Forelimb muscle (tissue), 1 donor: ENCODE results near the gene GLYR1. TPM values are rescaled to one million over a fixed set of nuclear protein-coding genes. Genes with fewer than 3 reads are reported as not detected.
A peak's percentile ranks its signal among the peaks of the same experiment; 100 is the strongest.
"Not testable (repeated sequence)": the region's sequence is repeated elsewhere in the genome, so short reads cannot be mapped to it uniquely, and the experiment has no call there.

Experiments
- DNase-seq: peaks from one replicate; pipeline ENCODE4 v3.0.0-alpha.2; 2013; ENCODE audit warnings: low read depth
- polyA plus RNA-seq: library from polyadenylated mRNA; unstranded; fragments of 120-200 nt; gene quantifications from one replicate; pipeline ENCODE4 v1.2.1, GENCODE V29; 2013; ENCODE audit not compliant: insufficient read length

Gene GLYR1
- polyA plus RNA-seq, 1 donor: 46.8 TPM

DNA sequence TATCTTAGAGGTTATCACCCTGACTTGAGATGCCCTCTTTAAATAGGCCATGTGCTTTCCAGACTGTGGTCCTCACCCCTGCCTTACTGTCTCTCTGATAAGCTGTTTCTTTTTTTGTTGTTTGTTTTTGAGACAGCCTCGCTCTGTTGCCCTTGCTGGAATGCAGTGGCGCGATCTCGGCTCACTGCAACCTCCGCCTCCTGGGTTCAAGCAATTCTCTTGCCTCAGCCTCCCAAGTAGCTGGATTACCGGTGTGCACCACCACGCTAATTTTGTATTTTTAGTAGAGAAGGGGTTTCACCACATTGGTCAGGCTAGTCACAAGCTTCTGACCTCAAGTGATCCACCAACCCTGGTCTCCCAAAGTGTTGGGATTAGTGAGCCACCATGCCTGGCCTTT lies 58.2 kb downstream of the GLYR1 start:
- no peak for DNase-seq

DNA sequence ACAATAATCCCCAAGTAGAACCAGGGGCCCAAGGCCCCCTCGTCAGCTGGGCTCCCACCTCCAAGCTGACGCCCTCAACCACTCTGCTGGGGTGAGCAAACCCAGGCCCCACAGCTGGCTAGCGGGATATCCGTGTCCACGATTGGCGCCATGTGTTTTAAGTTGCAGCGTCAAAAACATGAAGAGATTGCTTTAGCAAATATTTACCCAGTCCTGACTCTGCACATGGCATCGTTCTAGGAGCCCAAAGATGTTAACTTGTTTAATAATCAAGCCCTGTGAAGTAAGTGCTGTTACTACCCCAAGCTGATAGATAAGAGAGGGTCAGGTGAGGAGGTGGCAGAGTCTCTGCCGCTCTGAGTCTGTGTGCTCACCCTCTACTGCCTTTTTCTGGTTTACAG lies 58.6 kb downstream of the GLYR1 start:
- no peak for DNase-seq

DNA sequence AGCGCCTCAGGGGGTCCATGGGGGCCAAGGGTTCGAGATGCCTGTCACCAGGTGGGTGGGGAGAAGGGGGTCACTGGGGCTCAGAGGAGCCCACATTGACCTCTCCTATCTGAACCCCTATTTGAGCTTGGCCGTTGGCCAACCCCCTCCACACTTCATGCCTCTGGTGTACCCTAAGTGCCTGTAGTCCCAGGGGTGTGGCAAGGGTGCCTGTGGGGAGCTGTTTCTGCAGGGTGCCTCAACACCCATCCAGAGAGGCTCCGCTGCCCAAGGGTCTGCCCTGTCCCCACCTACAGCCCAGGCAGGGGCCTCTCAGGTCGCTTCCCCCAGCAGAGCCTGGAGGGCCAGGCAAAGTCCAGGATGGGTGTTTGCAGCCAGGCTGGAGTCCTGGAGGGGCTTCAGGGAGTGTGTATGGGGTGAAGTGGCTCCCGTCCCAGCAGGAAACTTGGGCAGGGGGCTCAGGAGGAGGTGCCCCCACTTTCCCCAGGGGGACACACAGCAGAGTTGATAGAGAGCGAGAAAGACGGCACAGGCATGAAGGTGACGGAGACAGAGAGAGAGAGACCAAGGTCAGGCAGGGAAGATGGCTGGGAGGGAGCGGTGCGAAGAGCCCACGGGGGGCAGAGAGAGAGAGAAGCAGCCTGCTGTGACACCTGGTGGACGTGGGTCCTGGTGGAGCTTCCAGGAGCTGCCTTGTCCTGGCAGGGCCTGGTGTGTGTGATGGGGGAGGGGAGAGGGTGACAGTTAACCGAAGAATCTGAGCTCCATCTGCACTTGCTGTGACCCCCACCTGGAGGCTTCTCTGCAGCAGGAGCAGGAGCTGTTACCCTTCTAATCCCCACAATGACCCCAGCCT lies 59.2 kb downstream of the GLYR1 start, which contains the start of gene SEPTIN12:
Gene SEPTIN12 (minus strand): TSS at position 719 of the 856 bp plus-strand sequence. CDS start 700 bp downstream, at position 19.
- no peak for DNase-seq

DNA sequence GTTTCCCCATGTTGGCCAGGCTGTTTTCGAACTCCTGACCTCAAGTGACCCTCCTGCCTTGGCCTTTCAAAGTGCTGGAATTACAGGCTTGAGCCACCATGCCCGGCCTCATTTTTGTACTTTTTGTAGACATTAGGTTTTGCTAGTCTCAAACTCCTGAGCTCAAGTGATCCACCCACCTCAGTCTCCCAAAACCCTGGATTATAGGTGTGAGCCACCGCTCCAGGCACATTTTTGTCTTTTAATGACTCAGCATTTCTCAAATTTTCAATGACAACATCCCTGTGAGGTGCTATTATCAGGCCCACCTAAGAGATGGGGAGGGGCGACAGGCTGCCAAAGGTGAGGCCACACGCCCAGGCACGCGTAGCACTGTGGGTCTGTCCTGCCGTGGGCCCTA lies 60.0 kb downstream of the GLYR1 start:
- no peak for DNase-seq

DNA sequence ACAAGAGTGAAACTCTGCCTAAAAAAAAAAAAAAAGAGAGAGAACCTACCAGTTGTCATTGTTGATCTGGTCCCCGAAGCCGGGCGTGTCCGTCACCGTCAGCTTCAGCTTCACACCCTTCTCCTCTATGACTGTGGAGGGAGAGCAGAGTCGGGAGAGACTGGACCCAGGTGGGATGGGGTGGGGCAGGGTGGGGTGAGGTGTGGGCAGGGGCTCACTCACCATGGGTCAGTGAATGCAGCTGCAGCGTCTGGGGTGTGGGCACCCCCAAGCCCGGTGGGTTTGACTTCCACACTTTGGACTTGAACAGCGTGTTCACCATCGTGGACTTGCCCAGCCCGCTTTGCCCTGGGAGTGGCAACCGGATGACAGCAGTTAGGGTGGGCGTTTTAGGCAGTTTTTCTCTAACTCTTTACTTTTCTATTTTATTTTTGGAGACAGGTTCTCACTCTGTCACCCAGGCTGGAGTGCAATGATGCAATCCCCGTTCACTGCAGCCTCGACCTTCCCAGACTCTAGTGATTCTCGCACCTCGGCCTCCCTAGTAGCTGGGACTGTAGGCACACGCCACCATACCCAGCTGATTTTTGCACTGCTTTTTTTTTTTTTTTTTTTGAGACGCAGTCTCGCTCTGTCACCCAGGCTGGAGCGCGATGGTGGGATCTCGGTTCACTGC lies 61.2 kb downstream of the GLYR1 start:
- no peak for DNase-seq

DNA sequence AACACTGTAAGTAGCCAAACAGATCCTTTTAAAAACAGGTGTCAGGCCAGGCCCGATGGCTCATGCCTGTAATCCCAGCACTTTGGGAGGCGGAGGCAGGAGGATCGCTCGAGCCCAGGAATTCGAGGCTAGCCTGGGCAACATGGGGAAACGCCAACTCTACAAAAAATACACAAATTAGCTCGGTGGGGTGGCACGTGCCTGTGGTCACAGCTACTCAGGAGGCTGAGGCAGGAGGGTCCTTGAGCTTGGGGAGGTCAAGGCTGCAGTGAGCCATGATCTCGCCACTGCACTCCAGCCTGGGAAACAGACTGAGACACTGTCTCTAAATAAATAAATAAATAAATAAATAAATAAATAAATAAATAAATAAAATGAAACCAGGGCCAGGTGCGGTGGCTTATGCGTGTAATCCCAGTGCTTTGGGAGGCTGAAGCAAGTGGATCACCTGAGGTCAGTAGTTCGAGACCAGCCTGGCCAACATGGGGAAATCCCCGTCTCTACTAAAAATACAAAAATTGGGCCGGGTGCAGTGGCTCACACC lies 62.6 kb downstream of the GLYR1 start:
- not testable (repeated sequence) for DNase-seq

- DNase-seq: no peak
Observed at GRCh38 chr16:4783951-4784336, 63.1 kb downstream of the GLYR1 start.

GRCh38 chr16:4783251-4783950 lies 63.7 kb downstream of the GLYR1 start:
- no peak for DNase-seq

DNA sequence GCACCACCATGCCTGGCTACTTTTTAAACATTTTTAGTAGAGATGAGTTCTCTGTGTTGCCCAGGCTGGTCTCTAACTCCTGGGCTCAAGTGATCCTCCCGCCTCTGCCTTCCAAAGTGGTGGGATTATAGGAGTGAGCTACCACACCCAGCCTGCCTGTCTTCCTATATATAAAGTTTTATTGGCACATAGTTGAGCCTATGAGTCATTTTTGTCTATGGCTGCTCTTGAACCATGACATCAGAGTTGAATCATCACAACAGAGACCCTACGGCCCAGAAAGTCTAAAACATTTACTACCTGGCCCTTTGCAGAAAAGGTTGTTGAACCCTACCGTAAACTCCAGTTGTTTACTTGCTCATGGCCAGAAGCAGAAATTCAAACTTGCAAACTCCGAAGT lies 66.9 kb downstream of the GLYR1 start:
- no peak for DNase-seq

- no peak for DNase-seq
Observed at GRCh38 chr16:4778050-4778392, 69.1 kb downstream of the GLYR1 start.

DNA sequence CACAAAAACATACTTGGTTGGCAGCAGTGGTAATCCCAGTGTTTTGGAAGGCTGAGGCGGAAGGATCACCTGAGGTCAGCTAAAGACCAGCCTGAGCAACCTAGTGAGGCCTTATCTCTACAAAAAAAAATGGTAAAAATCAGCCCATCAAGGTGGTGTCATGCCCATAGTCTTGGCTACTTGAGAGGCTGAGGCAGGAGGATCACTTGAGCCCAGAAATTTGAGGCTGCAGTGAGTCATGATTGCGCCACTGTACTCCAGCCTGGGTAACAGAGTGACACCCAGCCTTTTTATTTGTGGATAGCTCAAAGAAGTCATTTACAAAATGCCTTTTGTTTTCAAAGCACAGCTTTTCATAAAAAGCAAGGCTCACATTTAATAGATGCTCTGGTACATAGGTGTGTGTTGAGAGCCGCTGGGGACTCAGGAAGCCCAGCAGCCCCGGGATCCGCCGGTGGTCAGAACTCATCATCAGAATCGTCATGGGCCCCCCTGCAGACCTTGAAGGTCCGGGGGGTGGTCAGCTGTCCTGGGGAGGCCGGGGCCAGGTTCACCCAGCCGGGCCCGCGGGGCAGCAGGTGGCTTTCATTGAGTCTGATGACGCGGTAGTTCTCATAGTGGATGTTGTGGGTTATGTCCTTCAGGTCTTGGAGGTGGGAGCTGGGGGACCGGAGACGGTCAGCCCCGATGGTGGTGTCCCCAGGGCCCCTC lies 69.6 kb downstream of the GLYR1 start:
- DNase-seq: no peak

DNA sequence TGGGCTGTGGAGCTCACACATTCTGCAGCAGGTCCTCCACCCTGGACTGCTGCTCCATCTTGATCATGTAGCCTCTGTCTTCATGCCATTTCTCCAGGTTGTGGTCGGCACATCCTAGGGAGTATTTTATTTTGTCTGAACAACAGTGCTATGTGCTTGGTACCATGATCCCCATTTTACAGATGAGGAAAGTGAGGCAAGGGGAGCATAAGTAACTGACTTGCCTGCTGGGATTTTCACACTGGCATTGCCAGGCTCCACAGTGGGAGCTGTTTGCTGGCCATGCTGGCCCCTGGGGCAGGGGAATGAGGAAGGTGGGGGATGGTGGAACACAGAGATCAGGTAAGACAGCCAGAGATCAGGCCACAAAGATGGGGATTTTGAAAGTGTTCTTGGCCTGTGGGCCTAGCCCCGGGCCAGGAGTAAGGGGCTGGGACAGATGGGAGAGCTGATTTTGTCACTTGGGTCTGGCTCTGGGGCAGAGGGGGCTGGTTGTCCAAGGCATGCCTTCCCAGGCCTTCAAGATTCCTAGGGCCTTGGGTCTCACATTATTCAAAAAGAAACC lies 70.9 kb downstream of the GLYR1 start:
- no peak for DNase-seq

GRCh38 chr16:4775005-4775404 lies 72.1 kb downstream of the GLYR1 start:
- no peak for DNase-seq

GRCh38 chr16:4772351-4772750 lies 74.7 kb downstream of the GLYR1 start:
- DNase-seq: no peak

- no peak for DNase-seq
Observed at GRCh38 chr16:4771646-4772045, 75.4 kb downstream of the GLYR1 start.

DNA sequence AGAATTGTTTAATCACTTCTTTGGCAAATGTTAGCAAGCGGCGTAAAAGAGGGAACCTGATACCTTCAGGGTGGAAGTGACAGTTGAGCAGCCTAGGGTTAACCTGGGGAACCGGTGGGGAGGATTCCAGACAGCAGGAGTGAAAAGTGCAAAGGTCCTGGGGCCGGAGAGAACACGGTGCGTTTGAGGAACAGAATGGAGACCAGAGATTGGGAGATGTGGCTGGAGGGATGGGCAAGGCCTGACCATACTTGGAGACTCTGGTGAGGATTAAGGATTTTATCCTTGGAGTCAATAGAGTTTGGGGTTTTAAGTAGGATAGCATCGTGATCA lies 77.8 kb downstream of the GLYR1 start:
- DNase-seq: no peak

DNA sequence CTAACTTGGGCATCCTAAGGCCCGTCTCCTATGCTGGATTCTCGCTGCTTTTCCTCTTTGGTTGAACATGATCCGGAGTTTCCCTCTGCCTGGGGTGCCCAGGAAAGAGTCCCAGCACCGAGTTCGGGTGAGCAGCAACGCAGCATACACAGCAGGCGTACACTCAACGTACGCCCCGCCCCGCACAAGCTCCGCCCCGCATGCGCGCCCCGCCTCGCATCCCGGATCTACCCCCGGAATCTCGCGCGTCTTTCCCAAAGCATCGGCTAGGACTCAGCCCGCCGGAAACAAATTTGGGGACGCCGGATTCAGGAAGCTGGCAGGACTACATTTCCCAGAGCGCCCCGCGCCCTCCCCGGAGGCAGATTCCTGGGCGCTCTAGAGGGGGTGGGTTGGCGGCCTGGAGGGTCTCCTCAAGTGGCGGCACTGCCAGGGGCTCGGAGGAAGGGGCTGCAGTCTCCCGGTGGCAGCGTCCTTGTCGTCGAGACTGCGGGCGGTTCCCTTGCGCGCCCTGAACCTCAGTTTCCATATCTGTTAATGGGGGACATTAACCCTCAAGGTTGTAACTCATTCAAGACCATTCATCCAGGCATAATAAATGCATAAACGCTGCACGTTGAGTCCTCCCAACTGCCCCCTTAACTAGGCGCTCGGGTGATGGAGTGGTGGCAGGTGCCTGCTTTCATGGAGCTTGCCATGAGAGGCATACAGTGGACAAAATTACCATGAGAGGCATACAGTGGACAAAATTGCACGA lies 78.4 kb downstream of the GLYR1 start:
- DNase-seq: peak; percentile 85

DNA sequence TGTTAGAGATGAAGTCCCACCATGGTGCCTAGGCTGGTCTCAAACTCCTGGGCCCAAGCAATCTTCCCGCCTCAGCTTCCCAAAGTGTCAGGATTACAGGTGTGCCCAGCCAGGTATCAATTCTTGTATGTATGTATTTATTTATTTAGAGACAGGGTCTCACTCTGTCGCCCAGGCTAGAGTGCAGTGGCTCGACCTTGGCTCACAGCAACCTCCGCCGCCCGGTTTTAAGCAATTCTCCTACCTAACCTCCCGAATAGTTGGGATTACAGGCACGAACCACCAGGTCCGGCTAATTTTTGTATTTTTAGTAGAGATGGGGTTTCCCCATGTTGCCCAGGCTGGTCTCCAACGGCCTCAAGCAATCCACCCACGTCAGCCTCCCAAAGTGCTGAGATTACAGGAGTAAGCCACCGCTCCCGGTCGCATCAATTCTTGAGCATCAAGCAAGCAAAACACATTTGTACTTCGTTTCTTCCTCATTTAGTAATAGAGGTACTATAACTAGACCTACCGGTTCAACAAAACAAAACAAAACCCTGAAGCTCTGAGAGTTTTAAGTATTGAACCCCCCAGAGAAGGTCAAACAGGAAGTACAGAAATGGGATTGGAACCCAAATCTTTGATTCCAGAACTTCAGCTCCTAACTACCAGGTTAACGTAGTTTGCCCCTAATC lies 79.1 kb downstream of the GLYR1 start:
- DNase-seq: no peak

DNA sequence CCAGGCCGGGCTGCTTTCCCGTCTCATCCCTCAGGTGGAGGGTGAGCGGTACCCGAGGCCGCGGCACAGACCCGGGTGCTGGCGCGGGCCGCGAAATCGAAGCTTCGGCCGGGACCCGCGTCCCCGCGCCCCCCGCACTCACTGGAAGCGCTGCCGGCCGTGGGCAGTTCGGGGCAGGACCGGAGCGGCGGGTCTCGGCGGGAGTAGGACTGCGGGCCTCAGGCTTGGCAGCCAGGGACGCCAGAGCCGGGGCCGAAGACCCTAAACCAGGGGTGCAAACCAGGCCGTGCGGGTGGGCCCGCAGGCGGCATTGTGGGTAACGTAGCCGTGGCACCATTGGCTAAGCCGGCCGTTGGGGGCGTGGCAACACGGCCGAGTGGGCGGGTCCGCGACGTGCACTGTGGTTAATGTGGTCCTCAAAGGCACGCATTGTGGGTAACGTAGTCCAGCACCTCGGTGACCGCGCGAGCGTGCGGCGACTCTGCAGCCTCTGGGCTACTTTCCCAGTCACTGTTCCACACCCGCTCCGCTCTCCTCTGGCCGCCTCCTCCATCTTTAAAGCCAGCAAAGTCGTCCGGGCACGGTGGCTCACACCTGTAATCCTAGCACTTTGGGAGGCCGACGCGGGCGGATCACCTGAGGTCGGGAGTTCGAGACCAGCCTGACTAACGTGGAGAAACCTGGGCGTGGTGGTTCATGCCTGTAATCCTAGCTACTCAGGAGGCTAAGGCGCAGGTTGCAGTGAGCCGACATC lies 80.0 kb downstream of the GLYR1 start, which contains the start of gene ZNF500:
Gene ZNF500 (minus strand): TSS at position 288 of the 754 bp plus-strand sequence. CDS start 1,184 bp downstream, outside the sequence.
- peak; percentile 93 for DNase-seq
